NCI-H748 (cell line): Measurements from ENCODE around the gene TRABD2B.

Source experiments
- DNase-seq: peaks from one replicate; lab custom pipeline; 2025; ENCODE audit not compliant: unreplicated experiment; lab: John Stamatoyannopoulos, UW

Gene TRABD2B

GRCh38 chr1:47742890-47743760 is 254.1 kb downstream of the TRABD2B start:
- no peak for DNase-seq

GRCh38 chr1:47738560-47739182 is 258.5 kb downstream of the TRABD2B start:
- DNase-seq: peak; percentile 59

- DNase-seq: no peak
Measured at GRCh38 chr1:47732489-47732888, 264.7 kb downstream of the TRABD2B start.

- DNase-seq: no peak
Measured at GRCh38 chr1:47731730-47732129, 265.5 kb downstream of the TRABD2B start.

GRCh38 chr1:47729685-47730084 is 267.5 kb downstream of the TRABD2B start:
- no peak for DNase-seq

- DNase-seq: no peak
Measured at GRCh38 chr1:47727697-47728085, 269.5 kb downstream of the TRABD2B start.

GRCh38 chr1:47727051-47727696 is 270.0 kb downstream of the TRABD2B start:
- peak; percentile 74 for DNase-seq

- peak; percentile 86 for DNase-seq
Measured at GRCh38 chr1:47725992-47726855, 271.0 kb downstream of the TRABD2B start.

- peak; percentile 67 for DNase-seq
Measured at GRCh38 chr1:47725511-47725991, 271.6 kb downstream of the TRABD2B start.

GRCh38 chr1:47725000-47725473 is 272.1 kb downstream of the TRABD2B start:
- peak; percentile 53 for DNase-seq

- DNase-seq: peak; percentile 58
Measured at GRCh38 chr1:47724432-47724999, 272.7 kb downstream of the TRABD2B start.

GRCh38 chr1:47722909-47723580 is 274.1 kb downstream of the TRABD2B start:
- DNase-seq: no peak

- no peak for DNase-seq
Measured at GRCh38 chr1:47722101-47722500, 275.1 kb downstream of the TRABD2B start.

- no peak for DNase-seq
Measured at GRCh38 chr1:47720111-47720510, 277.1 kb downstream of the TRABD2B start.

GRCh38 chr1:47717341-47717740 is 279.8 kb downstream of the TRABD2B start:
- DNase-seq: no peak

GRCh38 chr1:47713975-47714767 is 283.0 kb downstream of the TRABD2B start:
- DNase-seq: no peak

GRCh38 chr1:47713333-47713953 is 283.7 kb downstream of the TRABD2B start:
- no peak for DNase-seq

- peak; percentile 90 for DNase-seq
Measured at GRCh38 chr1:47712596-47713299, 284.4 kb downstream of the TRABD2B start.
